GM18909 (cell line): Measurements from ENCODE around the gene LCN2.

ENCODE experiments used
- ATAC-seq: cut with Tn5 transposase; IDR thresholded peaks from one replicate; pipeline ENCODE4 v1.9.1; 2021; ENCODE audit warnings: mild to moderate bottlenecking; ENCODE audit not compliant: unreplicated experiment, poor library complexity

Gene LCN2

DNA sequence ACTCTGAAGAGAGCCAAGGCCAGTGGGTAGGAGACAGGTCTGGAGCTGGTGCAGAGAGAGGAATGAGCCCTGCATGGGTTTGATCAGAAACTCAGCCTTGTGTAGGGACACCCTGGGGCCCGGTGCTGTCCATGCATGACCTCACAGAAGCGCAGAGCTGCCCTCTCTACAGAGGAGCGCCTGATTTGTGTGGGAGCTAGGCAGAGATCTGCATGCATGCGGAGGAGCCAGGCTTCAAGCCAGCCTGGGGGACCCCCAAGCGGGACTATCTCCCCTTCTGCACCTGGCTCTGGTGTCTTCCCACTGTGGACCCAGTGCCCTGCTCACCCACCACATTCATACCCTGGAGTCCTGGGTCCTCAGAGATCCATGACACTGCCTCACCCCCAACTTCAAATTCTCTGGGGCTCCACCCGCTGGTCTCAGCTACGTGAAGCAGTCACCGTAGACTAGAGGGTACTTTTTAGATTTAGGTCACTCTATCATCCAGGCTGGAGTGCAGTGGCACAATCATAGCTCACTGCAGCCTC is 2.6 kb upstream of the LCN2 start:
- ATAC-seq: no peak

DNA sequence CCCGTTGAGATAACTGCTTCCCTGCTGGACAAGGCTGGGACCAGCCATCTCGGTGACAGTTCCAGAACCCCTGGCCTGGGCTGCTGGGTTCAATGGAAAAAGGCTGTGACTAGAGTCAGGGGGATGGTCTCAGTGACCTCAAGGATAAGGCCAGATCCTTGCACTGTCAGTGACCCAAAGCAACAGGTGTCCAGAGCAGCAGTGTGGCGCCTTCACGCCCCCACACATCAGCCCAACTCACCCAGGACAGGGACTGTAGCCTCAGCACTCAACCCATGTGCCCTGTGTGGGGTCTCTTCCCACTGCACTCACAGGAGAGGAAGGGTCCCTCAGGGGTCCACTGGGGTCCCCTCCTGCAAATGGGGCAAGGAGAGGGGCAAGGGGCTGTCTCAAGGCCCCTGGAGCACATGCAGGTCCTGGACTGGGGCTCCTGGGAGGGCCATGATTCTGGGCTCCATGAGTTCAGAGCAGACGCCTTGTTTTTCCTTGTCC is 698 bp upstream of the LCN2 start:
- ATAC-seq: no peak

DNA sequence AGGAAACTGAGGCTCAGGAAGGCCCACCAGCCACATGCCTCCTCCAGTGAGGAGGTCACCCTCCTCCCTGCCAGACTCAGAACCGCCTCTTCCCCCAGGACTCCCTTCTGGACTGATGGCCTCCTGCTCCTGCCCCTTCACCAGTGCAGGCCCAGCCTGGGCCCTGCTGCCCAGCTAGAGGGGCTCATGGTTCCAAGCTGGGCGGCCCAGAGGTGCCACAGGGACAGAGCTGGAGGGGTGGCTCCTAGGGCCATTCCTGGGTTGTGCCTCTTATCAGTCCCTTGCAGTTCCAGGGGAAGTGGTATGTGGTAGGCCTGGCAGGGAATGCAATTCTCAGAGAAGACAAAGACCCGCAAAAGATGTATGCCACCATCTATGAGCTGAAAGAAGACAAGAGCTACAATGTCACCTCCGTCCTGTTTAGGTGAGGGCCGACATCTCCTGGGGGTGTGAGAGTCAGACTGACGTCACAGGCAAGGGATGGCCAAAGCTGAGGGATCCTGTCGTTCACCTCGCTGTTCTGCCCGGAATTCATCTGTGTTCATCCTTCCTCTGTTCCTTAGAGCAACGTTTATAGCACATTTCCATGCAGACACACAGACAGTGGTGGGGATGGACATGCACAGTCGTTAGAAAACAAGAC is 819 bp downstream of the LCN2 start:
- ATAC-seq: no peak

DNA sequence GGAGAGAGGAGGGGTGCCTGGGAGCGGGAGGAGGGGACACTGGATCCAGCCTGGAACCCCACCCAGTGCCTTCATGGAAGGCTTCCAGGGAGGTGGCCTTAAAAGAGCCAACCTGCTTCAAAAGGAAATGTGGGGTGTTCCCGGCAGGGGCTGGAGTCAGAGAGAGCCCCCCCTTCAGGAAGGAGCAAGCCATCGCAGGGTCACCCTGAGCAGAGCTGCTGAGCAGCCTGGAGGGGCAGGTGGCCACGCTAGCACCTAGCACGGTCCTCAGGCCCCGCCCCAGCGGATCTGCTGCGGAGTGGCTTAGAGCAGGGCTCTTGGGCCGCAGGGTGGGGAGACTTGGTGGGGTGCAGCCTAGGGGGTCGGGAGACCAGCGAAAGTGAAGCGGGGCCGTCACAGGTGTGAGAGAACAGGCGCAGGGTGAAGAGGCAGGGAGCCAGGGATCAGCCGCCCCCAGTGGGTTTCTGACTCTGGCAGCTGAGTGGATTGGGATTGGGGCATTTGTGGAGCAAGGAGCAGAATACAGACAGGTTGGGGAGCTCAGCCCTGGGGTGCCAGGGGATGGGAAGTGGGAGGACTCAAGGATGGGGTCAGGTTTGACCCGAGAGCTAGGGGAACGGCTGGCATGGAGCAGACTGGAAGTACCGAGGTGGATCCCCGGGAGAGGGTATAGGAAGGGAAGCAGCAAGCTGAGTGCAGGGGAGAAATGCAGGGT is 1.5 kb downstream of the LCN2 start:
- ATAC-seq: no peak

DNA sequence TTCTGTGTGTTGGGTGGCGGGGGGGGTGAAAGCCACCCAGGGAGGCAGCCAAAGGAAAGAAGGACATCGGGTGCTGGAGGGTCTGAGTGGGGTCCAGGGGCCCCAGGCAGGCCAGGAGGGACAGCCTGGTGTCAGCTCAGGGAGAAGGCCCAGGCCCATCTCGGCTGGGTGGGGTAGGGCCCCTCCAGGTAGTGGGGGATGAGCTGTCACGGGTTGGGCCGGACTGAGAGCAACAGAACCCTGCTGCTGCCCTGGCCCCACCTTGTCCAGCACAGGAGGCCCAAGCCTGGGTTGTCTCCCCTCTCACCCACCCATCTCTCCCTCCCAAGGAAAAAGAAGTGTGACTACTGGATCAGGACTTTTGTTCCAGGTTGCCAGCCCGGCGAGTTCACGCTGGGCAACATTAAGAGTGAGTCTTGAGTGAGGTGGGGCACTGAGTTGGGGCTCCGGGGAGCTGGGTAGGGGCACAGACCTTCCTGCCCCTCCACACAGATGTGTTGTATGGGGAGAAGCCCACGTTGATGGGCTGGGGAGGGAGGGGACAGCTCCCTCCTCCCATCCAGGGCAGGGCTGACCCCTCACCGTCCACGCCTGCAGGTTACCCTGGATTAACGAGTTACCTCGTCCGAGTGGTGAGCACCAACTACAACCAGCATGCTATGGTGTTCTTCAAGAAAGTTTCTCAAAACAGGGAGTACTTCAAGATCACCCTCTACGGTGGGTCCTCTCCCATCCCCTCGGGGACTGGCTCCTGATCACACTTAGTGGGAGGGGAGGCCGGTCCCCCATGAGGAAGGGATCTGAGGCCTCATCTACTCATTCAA is 2.3 kb downstream of the LCN2 start:
- no peak for ATAC-seq

DNA sequence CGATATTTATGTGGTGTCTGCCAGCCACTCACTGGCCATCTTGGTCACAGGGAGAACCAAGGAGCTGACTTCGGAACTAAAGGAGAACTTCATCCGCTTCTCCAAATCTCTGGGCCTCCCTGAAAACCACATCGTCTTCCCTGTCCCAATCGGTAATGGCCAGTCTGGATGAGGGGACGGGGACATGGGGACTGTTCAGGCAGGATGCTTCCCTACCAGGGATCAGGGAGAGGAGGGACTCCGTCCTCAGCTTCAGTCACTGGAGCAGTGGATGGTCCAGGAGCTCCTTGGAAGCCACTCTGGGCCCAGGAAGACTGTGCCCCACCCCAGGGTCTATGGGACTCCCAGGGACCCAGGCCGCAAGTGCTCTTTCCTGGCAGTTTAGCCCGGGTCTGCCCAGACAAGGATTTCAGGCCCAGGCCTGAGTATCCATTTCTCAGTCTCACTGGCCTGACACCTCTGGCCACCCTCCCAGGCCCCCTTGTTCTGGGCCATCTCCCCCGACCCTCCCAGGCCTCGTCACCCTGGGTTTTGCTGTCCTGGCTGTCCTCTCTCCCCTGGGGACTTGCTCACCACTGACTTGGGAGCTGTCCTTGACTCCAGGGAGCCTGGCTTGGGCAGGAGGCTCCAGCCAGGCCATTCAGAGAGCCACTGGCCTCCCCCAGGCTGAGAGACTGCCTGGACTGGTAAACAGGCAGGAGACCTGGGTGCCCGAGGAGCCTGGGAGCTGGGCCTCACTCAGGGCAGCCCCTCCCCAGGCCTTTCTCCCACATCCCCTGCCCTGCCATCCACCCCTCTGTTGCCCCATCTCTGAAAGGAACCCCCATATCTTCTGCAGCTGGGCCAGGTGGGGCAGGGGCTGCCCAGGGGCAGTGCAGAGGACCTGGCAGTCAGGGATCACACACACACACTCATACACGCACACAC is 3.1 kb downstream of the LCN2 start:
- no peak for ATAC-seq

- no peak for ATAC-seq
Measured at GRCh38 chr9:128153060-128153946, 4.0 kb downstream of the LCN2 start.

- ATAC-seq: no peak
Measured at GRCh38 chr9:128153947-128154695, 4.9 kb downstream of the LCN2 start.

GRCh38 chr9:128155736-128156500 is 6.7 kb downstream of the LCN2 start:
- ATAC-seq: no peak

DNA sequence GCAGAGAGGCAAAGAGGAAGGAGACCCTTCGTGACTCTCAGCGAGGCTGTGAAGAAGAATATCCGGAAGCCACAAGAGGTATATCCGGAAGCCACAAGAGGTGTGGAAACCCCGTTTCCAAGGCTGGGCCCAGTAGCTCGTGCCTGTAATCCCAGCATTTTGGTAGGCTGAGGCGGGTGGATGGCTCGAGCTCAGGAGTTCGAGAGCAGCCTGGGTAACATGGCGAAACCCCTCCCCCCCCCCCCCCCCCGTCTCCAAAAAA is 10.2 kb downstream of the LCN2 start:
- ATAC-seq: no peak

- ATAC-seq: peak; percentile 79
Measured at GRCh38 chr9:128159784-128160602, 10.7 kb downstream of the LCN2 start, which contains the start of gene BBLN. Gene BBLN (plus strand): TSS chr9:128160265. CDS start chr9:128160408, 143 bp downstream.

GRCh38 chr9:128160603-128160987 is 11.3 kb downstream of the LCN2 start:
- no peak for ATAC-seq

DNA sequence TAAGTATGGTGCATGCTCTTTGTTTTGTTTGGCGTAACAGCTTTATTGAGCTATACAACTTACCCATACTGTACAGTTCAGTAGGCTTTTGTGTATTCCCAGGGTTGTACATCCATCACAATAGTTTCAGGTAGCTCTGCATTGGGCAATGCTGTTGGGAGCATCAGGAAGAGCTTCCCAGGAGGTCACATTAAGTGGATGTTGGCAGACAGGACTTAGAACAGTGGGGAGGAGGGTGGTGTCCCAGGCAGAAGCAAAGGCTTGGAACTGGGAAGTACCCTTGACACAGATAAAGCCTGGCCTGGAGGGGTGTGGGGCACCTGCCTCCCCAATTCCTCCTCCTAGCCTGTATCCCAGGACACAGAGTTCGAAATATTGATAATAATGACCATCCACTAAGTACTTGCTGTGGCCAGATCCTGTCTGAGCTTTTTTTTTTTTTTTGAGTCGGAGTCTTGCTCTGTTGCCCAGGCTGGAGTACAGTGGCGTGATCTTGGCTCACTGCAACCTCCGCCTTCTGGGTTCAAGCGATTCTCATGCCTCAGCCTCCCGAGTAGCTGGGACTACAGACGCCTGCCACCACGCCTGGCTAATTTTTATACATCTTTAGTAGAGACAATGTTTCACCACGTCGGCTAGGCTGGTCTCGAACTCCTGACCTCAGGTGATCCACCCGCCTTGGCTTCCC is 12.1 kb downstream of the LCN2 start:
- ATAC-seq: no peak

DNA sequence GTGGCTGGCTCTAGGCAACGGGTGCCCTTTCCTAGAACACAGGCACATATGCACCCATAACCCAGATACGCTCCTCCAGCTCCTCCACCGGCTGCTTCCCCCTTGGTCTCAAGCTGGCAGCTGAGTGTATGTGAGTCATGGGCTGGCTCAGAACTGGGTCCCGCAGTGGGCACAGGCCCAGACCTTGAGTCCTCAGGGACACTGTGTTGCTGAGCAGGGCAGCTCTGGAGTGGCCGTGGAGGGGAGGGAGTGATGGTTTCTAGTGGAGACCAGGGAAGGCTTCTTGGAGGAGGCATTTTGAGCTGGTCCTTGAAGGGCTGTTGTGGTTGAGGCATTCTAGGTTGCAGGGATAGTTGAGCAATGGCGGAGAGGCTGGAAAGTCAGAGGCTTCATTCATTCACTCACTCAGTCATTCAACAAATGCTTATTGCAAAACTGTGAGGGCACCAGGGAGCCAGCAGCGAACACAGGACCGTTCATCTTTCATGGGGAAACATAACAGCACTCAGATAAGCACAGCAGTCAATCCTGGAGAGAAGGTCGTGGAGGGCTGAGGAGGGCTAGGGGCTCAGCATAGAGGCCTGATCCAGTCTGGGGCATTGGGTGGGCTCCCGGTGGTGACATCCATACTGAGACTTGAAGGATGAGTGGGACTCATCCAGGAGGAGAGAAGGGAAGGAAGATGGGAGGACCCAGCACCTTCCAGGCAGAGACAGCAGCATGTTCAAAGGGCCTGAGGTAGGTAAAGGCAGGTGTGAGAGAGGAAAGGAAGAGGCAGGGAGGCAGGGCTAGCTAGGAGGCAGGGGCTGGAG is 13.2 kb downstream of the LCN2 start:
- ATAC-seq: no peak

- no peak for ATAC-seq
Measured at GRCh38 chr9:128163027-128163515, 13.8 kb downstream of the LCN2 start.
